Subcutaneous adipose tissue (tissue), 4 donors: ENCODE data around the gene RTN4IP1. TPM values are rescaled to one million over a fixed set of nuclear protein-coding genes. Genes with fewer than 3 reads are reported as not detected.

Experiments used
- total RNA-seq, 4 donors: library from RNA; depleted of rRNA; stranded (reverse); fragments of >200 nt; gene quantifications; one replicate each; pipeline ENCODE4 v1.1.0, GENCODE V29; 2016
- TF ChIP-seq, protein P1 (sequence below): fragments of 450-650 bp; IDR thresholded peaks from one replicate; pipeline ENCODE4 v1.5.1; 2016; ENCODE audit warnings: low read depth, mild to moderate bottlenecking, control low read depth, antibody characterized with exemption, moderate library complexity

The RTN4IP1 gene
- total RNA-seq, 4 donors from 2014 or later, result 2.9 to 8.6 (median 3.4) TPM

DNA sequence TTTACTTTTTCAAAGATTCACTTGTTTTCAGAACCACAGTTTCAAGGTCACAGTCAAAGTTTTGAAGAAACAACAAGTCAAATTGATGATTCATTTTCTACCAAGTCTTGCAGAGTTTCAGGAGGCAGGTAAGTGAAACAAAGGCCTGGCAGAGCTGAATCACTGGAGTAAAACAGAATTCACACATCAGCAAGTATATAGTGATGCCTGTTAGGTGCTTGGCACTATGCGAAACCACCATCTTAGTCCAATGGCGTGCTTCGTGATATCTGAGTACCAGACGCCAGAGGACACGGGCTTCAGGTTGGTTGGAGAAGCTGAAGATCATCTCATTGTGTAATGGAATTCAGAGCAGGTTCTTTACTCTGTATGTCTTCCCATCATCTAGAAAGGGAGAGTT lies 75.9 kb downstream of the RTN4IP1 start:
- TF ChIP-seq, protein P1, sequence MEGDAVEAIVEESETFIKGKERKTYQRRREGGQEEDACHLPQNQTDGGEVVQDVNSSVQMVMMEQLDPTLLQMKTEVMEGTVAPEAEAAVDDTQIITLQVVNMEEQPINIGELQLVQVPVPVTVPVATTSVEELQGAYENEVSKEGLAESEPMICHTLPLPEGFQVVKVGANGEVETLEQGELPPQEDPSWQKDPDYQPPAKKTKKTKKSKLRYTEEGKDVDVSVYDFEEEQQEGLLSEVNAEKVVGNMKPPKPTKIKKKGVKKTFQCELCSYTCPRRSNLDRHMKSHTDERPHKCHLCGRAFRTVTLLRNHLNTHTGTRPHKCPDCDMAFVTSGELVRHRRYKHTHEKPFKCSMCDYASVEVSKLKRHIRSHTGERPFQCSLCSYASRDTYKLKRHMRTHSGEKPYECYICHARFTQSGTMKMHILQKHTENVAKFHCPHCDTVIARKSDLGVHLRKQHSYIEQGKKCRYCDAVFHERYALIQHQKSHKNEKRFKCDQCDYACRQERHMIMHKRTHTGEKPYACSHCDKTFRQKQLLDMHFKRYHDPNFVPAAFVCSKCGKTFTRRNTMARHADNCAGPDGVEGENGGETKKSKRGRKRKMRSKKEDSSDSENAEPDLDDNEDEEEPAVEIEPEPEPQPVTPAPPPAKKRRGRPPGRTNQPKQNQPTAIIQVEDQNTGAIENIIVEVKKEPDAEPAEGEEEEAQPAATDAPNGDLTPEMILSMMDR, result no peak

DNA sequence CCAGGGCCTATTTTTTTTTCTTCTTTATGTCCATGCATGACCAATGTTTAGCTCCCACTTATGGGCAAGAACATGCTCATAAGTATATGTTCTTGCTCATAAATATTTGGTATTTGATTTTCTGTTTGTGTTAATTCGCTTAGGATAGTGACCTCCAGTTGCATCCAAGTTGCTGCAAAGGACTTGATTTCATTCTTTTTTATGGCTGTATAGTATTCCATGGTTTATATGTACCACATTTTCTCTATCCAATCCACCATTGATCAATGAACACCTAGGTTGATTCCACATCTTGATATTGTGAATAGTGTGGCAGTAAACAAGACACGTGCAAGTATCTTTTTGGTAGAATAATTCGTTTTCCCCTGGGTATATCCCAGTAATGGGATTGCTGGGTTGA lies 78.1 kb downstream of the RTN4IP1 start:
- TF ChIP-seq, protein P1, result no peak

DNA sequence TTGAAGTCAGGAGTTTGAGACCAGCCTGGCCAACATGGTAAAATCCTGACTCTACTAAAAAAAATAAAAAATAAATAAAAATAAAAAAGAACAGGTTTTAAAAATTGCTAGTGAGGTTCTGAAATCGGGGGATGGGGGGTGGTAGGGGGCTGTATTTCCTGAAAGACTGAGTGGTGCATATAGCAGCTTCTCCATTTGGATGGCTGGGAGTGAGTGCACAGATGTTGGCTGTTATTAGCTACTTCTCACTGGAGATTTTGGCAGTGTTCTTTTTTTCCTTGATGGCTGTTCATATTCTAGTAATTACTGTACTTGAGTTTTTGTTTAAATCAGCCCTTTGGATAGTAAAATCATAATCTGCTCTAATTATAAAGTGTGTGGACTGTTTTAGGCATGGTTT lies 79.8 kb downstream of the RTN4IP1 start:
- TF ChIP-seq, protein P1, result no peak

DNA sequence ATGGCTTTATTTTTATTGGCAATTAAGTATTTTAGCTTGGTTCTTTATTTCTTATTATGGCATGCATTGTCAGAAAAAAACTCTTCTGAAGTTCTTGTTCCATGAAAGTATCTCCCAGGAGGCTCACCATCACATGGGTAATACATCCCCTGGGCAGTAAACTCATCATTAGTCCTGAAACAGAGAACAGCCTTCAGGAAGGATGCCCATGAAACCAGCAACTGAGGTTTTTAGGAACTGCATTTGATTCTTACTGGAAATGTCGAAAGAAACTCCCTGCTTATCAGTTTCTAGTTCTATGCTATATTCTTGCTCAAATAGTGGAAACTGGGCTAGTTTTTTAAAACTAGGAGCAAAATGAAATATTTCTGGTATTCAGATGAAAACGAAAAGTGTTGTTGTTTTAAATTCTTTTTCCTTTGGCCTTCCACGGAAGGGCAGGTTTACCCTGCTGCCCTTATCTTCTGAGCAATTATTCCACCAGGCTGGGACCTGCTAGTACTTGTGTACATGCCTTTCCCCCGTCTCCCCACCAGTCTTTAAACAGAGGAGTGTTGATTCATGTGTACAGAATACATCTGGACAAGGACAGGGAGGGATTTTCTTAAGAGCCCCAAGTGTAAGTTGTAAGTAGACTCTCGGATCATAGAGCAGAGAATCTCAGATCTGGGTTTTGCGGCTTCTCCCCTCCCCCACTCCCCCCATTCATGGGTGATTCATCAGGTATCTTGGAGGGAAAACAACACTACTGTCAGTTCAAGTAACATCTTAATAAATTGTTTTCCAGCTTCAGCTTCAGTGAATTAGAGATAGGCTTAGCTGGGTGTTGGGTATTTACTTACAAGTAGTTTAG lies 81.5 kb downstream of the RTN4IP1 start:
- TF ChIP-seq, protein P1, result no peak

DNA sequence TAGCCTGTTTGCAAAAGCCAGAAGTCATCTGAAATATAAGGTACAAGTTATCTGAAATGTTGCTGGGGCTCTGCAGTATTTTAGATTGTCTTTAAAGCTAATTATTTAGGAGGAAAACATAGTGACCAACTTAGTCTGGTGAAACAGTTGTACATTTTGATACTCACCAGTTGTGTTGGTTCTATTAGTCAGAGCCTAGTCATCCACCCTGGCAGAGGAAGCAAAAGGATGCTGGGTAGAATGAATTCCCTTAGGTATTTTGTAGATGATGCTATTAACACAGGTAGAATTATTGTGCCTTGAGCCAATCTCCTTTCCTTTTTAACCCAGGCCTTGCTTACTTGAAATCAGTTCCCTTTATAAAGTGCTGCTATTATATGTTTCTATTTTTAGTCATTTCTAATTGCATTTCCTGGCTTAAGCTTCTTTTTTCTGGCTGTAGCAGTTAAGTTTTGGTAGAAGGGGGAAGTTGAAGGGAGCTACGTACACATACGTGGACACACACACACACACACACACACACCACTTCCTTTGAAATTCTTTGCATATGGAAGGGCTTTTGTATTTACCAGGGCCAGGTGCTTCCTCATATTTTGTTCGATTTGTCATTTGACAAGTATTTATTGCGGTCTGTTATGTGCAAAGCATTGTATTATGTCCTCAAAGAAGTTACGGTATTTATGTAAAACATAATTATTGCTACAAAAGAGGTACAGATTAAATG lies 82.4 kb downstream of the RTN4IP1 start:
- TF ChIP-seq, protein P1, result no peak

DNA sequence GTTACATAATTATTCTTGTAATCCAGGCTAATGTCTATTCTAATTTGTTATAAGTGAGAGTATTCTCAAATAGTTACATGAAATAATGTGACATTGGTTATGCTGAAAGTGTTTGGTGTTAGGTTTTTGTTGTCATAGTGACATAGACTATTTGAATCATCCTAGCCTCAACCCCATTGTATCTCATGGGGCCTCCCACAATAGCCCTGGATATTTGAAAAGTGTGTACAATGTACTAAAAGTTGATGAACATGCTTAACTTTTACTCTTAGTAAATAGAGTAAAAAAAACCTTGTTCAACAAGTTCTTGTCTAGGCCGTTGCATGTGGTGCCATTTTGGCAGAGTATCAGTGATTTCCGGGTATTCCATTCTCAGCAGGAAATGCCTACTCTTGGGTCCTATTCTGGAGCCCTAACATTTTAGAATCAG lies 83.0 kb downstream of the RTN4IP1 start:
- TF ChIP-seq, protein P1, result no peak

DNA sequence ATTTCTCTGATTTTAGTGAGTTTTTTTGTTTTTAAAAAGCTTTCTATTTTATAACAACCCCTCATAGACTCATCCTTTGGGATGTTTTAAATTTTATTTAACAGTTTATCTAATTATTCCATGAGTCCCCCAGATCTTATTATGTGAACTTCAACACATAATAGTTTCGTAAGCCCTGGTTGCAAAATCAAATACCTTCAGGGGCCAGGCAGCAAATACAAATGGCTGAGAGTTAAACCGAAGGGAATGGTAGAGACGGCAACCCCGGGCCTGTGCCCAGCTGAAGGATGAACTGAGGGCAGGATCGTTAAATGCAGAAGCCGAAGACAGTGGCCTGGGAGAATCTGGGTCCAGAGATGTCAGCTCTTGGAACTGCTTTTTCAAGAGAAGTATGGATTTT lies 88.4 kb downstream of the RTN4IP1 start:
- TF ChIP-seq, protein P1, result no peak
